ENCODE measurements around the gene ITPR2.

The ITPR2 gene

DNA sequence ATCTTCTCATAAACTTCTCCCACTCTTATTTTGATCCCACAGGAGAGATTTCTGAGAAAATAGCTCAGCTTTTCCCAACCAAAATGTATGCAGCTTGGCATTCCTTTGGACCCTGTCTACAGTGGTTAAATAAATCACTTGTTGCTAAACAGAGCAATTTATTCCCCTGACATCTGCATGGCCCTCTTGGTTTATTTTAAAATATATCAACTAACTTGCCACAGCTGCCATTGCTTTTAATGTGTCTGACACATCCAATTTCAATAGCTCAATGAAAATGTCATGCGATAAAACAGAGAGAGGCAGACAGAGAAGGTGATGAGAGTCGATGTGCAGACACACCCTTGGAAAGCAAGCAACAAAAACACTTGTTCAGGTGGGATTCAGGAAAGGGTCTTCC, 509.3 kb downstream of the ITPR2 start:
- Histone ChIP-seq H3K4me2 (ENCODE audit: low read length) (no peak overlapping the region), H3F3A (ENCODE audit: insufficient read depth, low read length) (no peaks in the 10 kb centered on the region), H3K4me1 (ENCODE audit: insufficient read depth, low read length, severe bottlenecking) (peaks cover 16% of the 10 kb centered on the region), H2AFZ (ENCODE audit: low read length) (no peak overlapping the region), H4K20me1 (ENCODE audit: insufficient read depth, low read length) (no peaks in the 10 kb centered on the region), H3K9me3 (ENCODE audit: low read length) (0 out of 2 replicates have a peak, but pooled peaks cover 5% of the 10 kb centered on the region), H3K27me3 (ENCODE audit: insufficient read depth, low read length) (no peaks in the 10 kb centered on the region), H3K36me3 (ENCODE audit: insufficient read depth, low read length) (no peaks in the 10 kb centered on the region), H3K9ac (ENCODE audit: low read length) (no peak overlapping the region), H3K27ac (ENCODE audit: low read depth, low read length, poor library complexity, severe bottlenecking) (no peak overlapping the region), H3K9me2 (ENCODE audit: low read depth, low read length) (no peaks in the 10 kb centered on the region), H3K4me3 (ENCODE audit: low read depth, low read length, poor library complexity, severe bottlenecking) (no peak overlapping the region), H3K79me2 (ENCODE audit: insufficient read depth, low read length) (no peaks in the 10 kb centered on the region)
- TF ChIP-seq, protein P1, sequence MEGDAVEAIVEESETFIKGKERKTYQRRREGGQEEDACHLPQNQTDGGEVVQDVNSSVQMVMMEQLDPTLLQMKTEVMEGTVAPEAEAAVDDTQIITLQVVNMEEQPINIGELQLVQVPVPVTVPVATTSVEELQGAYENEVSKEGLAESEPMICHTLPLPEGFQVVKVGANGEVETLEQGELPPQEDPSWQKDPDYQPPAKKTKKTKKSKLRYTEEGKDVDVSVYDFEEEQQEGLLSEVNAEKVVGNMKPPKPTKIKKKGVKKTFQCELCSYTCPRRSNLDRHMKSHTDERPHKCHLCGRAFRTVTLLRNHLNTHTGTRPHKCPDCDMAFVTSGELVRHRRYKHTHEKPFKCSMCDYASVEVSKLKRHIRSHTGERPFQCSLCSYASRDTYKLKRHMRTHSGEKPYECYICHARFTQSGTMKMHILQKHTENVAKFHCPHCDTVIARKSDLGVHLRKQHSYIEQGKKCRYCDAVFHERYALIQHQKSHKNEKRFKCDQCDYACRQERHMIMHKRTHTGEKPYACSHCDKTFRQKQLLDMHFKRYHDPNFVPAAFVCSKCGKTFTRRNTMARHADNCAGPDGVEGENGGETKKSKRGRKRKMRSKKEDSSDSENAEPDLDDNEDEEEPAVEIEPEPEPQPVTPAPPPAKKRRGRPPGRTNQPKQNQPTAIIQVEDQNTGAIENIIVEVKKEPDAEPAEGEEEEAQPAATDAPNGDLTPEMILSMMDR (IDR thresholded peaks at IDR 0.05; ENCODE audit: low read length) = no peak
- no peak for TF ChIP-seq EZH2 (IDR thresholded peaks at IDR 0.05; ENCODE audit: borderline replicate concordance, low read length)

DNA sequence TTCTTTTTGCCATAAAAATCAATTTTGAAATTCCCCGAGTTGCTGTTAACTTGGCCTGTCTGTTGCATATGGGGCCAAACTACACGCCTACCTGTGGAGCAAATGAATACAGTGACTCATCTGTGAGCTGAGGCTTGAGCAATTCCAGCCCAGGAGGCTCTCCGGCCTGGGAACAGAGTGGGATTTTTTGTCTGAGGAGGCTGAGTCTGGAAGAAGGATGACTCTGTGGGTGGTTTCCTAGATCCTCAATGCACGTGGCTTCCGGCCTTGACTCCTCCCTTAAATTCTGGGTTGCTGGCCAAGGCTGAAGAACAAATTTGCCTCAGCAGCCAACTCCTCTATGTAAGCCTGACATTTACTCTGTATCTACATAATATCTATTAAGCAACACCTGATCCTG, 513.5 kb downstream of the ITPR2 start:
- Histone ChIP-seq H3K27me3 (ENCODE audit: insufficient read depth, low read length) (no peaks in the 10 kb centered on the region), H3K36me3 (ENCODE audit: insufficient read depth, low read length) (no peaks in the 10 kb centered on the region), H3K9me2 (ENCODE audit: low read depth, low read length) (no peaks in the 10 kb centered on the region), H3F3A (ENCODE audit: insufficient read depth, low read length) (no peaks in the 10 kb centered on the region), H3K4me2 (ENCODE audit: low read length) (no peak overlapping the region), H3K9ac (ENCODE audit: low read length) (no peak overlapping the region), H3K27ac (ENCODE audit: low read depth, low read length, poor library complexity, severe bottlenecking) (no peak overlapping the region), H3K9me3 (ENCODE audit: low read length) (0 out of 2 replicates have a peak, but pooled peaks cover 5% of the 10 kb centered on the region), H3K4me1 (ENCODE audit: insufficient read depth, low read length, severe bottlenecking) (peaks cover 16% of the 10 kb centered on the region), H3K79me2 (ENCODE audit: insufficient read depth, low read length) (no peaks in the 10 kb centered on the region), H4K20me1 (ENCODE audit: insufficient read depth, low read length) (no peaks in the 10 kb centered on the region), H3K4me3 (ENCODE audit: low read depth, low read length, poor library complexity, severe bottlenecking) (no peak overlapping the region), H2AFZ (ENCODE audit: low read length) (no peak overlapping the region)
- TF ChIP-seq EZH2 (IDR thresholded peaks at IDR 0.05; ENCODE audit: borderline replicate concordance, low read length) = no peak
- TF ChIP-seq, protein P1 (IDR thresholded peaks at IDR 0.05; ENCODE audit: low read length) = no peak

DNA sequence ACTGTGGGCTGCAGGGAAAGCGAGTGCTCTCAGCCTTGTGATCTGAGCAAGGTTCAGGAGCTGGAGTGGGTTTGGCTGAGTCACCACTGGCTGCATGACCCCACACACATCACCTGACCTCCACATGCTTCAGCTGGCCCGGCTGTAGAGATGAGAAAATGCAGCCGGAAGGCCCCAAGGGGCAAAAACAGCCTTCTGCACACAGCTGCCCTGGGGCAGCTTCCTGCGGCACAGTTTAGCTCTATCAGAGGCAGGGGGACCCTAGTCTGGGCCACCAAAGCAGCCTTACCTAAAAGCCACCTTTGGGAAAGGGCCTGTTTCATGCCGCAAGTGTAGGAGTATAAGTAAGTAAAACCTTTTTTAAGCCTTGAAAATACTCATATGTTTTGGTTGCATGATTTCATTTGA, 514.3 kb downstream of the ITPR2 start:
- Histone ChIP-seq H3K4me2 (ENCODE audit: low read length) (peak overlapping the region; percentile 32; the same call in 1 of the 2 replicates), H3K9me3 (ENCODE audit: low read length) (0 out of 2 replicates have a peak, but pooled peaks cover 5% of the 10 kb centered on the region), H3K4me1 (ENCODE audit: insufficient read depth, low read length, severe bottlenecking) (peaks cover 16% of the 10 kb centered on the region), H3K9me2 (ENCODE audit: low read depth, low read length) (no peaks in the 10 kb centered on the region), H3K9ac (ENCODE audit: low read length) (no peak overlapping the region; the same call in 1 of the 2 replicates), H3K27ac (ENCODE audit: low read depth, low read length, poor library complexity, severe bottlenecking) (no peak overlapping the region), H3K79me2 (ENCODE audit: insufficient read depth, low read length) (no peaks in the 10 kb centered on the region), H3K36me3 (ENCODE audit: insufficient read depth, low read length) (no peaks in the 10 kb centered on the region), H3K27me3 (ENCODE audit: insufficient read depth, low read length) (no peaks in the 10 kb centered on the region), H3F3A (ENCODE audit: insufficient read depth, low read length) (no peaks in the 10 kb centered on the region), H2AFZ (ENCODE audit: low read length) (peak overlapping the region; percentile 78; the same call in 1 of the 2 replicates), H4K20me1 (ENCODE audit: insufficient read depth, low read length) (no peaks in the 10 kb centered on the region), H3K4me3 (ENCODE audit: low read depth, low read length, poor library complexity, severe bottlenecking) (no peak overlapping the region)
- TF ChIP-seq, protein P1 (IDR thresholded peaks at IDR 0.05; ENCODE audit: low read length) = no peak
- no peak for TF ChIP-seq EZH2 (IDR thresholded peaks at IDR 0.05; ENCODE audit: borderline replicate concordance, low read length)

Measured in OCI-LY1 (cell line).